ENCODE measurements around the gene RALGAPA2. TPM values are rescaled to one million over a fixed set of nuclear protein-coding genes. Genes with fewer than 3 reads are reported as not detected.

The RALGAPA2 gene
- total and polyA plus RNA-seq, 2 donors (not counting 3 experiments of a cell fraction or from before 2014, with no cell fraction given): 10.0 to 46.8 TPM

DNA sequence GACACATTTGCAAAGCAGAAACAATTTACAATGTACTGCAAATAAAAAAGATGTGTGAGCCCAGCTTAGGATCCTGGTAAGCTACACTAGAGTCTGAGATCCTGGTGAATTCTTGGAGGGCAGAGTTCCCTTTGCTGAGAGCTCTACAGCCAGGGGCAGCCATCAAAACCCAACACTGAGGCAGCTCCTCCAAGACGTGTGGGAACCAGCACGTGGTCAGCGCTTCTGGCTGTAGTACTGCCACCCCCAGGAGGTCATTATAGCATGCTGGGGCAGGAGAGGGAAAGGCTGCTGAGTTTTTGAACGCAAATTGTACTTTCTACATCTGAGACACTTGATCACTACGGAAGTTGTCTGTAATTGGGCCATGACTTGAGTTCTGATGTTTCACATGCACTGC, 213.0 kb downstream of the RALGAPA2 start:
- H2AFZ ChIP-seq (ENCODE audit: low read depth, low read length): no peak overlapping the region
- no peaks in the 10 kb centered on the region for H3K9me1 ChIP-seq (replicated peaks; ENCODE audit: control insufficient read depth, extremely low read depth, insufficient read depth, low read length)
- no peak overlapping the region for H3K4me3 ChIP-seq (replicated peaks in 1 of 3; ENCODE audit: insufficient read depth in 1 of 3, low read depth in 1 of 3, low read length in 3 of 3)
- H3K4me2 ChIP-seq (ENCODE audit: insufficient read depth, low read length): no peak overlapping the region
- H3K9me3 ChIP-seq (replicated peaks; ENCODE audit: control insufficient read depth, insufficient read depth, low read length): no peaks in the 10 kb centered on the region
- ChIA-PET CTCF (no interaction called here), POLR2A (no interaction called here)
- FAIRE-seq (no peak), DNase-seq (ENCODE audit: low read depth, low spot score) (no peak)
- no peaks in the 10 kb centered on the region for H3K79me2 ChIP-seq (ENCODE audit: control insufficient read depth, insufficient read depth, low read length)
- H4K20me1 ChIP-seq (replicated peaks; ENCODE audit: control insufficient read depth, extremely low read depth, insufficient read depth, low read length): no peaks in the 10 kb centered on the region
- BruUV-seq (replicated peaks): no TSS peak
- H3K9ac ChIP-seq (replicated peaks; ENCODE audit: extremely low read depth, insufficient read depth, low read length): no peak overlapping the region
- H3K4me1 ChIP-seq (ENCODE audit: control insufficient read depth, extremely low read depth, insufficient read depth, low read length): no peaks in the 10 kb centered on the region
- H3K27ac ChIP-seq (ENCODE audit: insufficient read depth, low read depth, low read length): no peak overlapping the region
- intact Hi-C loops (cut with micrococcal nuclease) (no loop called here), dilution Hi-C loops (cut with MboI; ENCODE audit: extremely low pct_ligation_motif_present, low sequenced_read_pairs) (no loop called here)
- H3K27me3 ChIP-seq (ENCODE audit: control insufficient read depth in 2 of 2, insufficient read depth in 2 of 2, low read length in 2 of 2): no peaks in the 10 kb centered on the region
- peaks cover 2 to 11% of the 10 kb centered on the region in 2 experiments for H3K36me3 ChIP-seq (ENCODE audit: control insufficient read depth in 2 of 2, extremely low read depth in 1 of 2, insufficient read depth in 2 of 2, low read length in 2 of 2)
- no peak for TF ChIP-seq EZH2 (IDR thresholded peaks at IDR 0.05; ENCODE audit: borderline replicate concordance, low read depth, low read length, severe bottlenecking)
- TF ChIP-seq, protein P1, sequence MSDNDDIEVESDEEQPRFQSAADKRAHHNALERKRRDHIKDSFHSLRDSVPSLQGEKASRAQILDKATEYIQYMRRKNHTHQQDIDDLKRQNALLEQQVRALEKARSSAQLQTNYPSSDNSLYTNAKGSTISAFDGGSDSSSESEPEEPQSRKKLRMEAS (IDR thresholded peaks at IDR 0.05; ENCODE audit: insufficient read depth, insufficient read length): no peak
- no peak for TF ChIP-seq CTCF (IDR thresholded peaks at IDR 0.05; ENCODE audit: extremely low read depth in 1 of 2, insufficient read depth in 1 of 2, low read depth in 1 of 2, low read length in 2 of 2)
- no peak for TF ChIP-seq JUN (IDR thresholded peaks at IDR 0.05; ENCODE audit: borderline replicate concordance, insufficient read depth, insufficient read length, low read depth)
- no peak for TF ChIP-seq GATA2 (IDR thresholded peaks at IDR 0.05; ENCODE audit: insufficient read depth, insufficient read length, low read depth, low read length)
- TF ChIP-seq MYC (IDR thresholded peaks at IDR 0.05; ENCODE audit: low read depth, low read length): no peak
- TF ChIP-seq POLR2A (IDR thresholded peaks at IDR 0.05; ENCODE audit: low read depth, low read length): no peak
- no peak for TF ChIP-seq FOS (IDR thresholded peaks at IDR 0.05; ENCODE audit: borderline replicate concordance, insufficient read depth, low read length)
- no peak for TF ChIP-seq POLR2AphosphoS5 (IDR thresholded peaks at IDR 0.05; ENCODE audit: insufficient read depth, low read depth, low read length)

All from endothelial cell of umbilical vein (primary cell).